ENCODE results near the gene FHL2.

- TF ChIP-seq POLR2A (IDR thresholded peaks at IDR 0.05; ENCODE audit: low read length) (no peak), GATA1 (IDR thresholded peaks at IDR 0.05; ENCODE audit: low read depth, low read length) (no peak)
Observed at GRCh38 chr2:105393373-105394055, 5.3 kb downstream of the FHL2 start.

All from erythroblast (primary cell).